ENCODE data around the gene FSD1.

GRCh38 chr19:4322942-4323665 lies 18.7 kb downstream of the FSD1 start:
- TF ChIP-seq POLR2A (IDR thresholded peaks at IDR 0.05): no peak
- TF ChIP-seq, protein P1, sequence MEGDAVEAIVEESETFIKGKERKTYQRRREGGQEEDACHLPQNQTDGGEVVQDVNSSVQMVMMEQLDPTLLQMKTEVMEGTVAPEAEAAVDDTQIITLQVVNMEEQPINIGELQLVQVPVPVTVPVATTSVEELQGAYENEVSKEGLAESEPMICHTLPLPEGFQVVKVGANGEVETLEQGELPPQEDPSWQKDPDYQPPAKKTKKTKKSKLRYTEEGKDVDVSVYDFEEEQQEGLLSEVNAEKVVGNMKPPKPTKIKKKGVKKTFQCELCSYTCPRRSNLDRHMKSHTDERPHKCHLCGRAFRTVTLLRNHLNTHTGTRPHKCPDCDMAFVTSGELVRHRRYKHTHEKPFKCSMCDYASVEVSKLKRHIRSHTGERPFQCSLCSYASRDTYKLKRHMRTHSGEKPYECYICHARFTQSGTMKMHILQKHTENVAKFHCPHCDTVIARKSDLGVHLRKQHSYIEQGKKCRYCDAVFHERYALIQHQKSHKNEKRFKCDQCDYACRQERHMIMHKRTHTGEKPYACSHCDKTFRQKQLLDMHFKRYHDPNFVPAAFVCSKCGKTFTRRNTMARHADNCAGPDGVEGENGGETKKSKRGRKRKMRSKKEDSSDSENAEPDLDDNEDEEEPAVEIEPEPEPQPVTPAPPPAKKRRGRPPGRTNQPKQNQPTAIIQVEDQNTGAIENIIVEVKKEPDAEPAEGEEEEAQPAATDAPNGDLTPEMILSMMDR (IDR thresholded peaks at IDR 0.05): no peak
